Measurements from ENCODE around the gene ST6GALNAC4. TPM values are rescaled to one million over a fixed set of nuclear protein-coding genes. Genes with fewer than 3 reads are reported as not detected.

ST6GALNAC4 gene
- polyA plus RNA-seq, 1 donor (not counting 4 experiments of a cell fraction or from before 2014, with no cell fraction given): 5.8 TPM

DNA sequence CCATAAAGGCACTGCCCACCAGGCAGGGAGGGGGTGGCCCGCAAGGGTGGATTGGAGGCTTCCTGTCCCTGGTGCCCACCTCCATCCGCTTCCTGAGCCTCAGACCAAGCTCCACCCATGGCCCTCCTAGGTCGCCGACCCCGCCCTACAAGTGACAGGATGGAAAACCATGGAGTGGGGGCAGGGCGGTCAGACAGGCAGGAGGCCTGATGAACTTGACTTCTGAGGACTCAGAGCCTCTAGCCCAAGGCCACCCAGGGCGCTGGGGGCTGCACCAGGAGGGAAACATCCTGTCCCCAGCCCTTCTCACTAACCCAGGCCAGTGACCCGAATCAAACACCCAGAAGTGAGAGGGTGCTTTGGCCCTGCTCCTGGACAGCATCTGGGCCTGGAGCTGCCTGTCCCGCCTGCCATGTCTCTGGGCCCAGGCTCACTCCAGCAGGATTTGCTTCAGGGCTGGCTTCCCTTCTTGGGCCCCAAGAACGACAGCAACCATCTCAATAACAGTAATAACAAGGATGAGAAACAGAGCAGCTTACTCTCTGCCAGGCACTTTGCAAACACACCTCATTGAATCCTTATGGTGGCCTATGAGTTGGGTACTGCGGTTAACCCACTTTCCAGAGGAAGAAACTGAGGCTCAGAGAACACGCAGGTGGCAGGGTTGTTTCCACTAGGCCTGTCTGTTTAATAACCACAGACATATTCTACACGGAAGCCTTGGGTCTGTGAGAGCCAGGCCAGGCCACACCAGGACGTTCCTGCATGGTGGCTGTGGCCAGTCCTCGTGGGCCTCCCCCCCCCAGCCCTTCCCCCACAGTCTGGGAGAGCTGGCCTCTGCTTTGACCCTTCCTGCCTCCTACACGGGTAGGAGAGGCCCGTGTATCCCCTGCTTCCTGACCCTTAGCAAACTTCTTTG, 13.0 kb downstream of the ST6GALNAC4 start:
- TF ChIP-seq, protein P1, sequence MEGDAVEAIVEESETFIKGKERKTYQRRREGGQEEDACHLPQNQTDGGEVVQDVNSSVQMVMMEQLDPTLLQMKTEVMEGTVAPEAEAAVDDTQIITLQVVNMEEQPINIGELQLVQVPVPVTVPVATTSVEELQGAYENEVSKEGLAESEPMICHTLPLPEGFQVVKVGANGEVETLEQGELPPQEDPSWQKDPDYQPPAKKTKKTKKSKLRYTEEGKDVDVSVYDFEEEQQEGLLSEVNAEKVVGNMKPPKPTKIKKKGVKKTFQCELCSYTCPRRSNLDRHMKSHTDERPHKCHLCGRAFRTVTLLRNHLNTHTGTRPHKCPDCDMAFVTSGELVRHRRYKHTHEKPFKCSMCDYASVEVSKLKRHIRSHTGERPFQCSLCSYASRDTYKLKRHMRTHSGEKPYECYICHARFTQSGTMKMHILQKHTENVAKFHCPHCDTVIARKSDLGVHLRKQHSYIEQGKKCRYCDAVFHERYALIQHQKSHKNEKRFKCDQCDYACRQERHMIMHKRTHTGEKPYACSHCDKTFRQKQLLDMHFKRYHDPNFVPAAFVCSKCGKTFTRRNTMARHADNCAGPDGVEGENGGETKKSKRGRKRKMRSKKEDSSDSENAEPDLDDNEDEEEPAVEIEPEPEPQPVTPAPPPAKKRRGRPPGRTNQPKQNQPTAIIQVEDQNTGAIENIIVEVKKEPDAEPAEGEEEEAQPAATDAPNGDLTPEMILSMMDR (optimal IDR thresholded peaks at IDR 0.05 in 1 of 3, IDR thresholded peaks at IDR 0.05 in 1 of 3, conservative IDR thresholded peaks at IDR 0.05 in 1 of 3; ENCODE audit: extremely low read depth in 1 of 3, insufficient read depth in 2 of 3, low read length in 3 of 3): no peak
- no peak for TF ChIP-seq EZH2 (IDR thresholded peaks at IDR 0.05; ENCODE audit: low read length)
- H3K27ac ChIP-seq (ENCODE audit: control insufficient read depth, insufficient read depth, low read length): no peak overlapping the region
- H3K79me2 ChIP-seq (ENCODE audit: control insufficient read depth, insufficient read depth, low read length): no peaks in the 10 kb centered on the region
- no peak for FAIRE-seq
- H4K20me1 ChIP-seq (ENCODE audit: control insufficient read depth, extremely low read depth, insufficient read depth, low read length): no peaks in the 10 kb centered on the region
- H3K9ac ChIP-seq (ENCODE audit: control insufficient read depth, extremely low read depth, insufficient read depth, low read length): no peak overlapping the region
- no peaks in the 10 kb centered on the region for H3K36me3 ChIP-seq (ENCODE audit: control insufficient read depth in 2 of 2, extremely low read depth in 1 of 2, insufficient read depth in 2 of 2, low read length in 2 of 2)
- no peaks in the 10 kb centered on the region for H3K27me3 ChIP-seq (ENCODE audit: control insufficient read depth, extremely low read depth, insufficient read depth, low read length)
- DNase-seq (ENCODE audit: low read depth, low spot score): no peak
- no peak overlapping the region for H3K4me2 ChIP-seq (ENCODE audit: control insufficient read depth, extremely low read depth, insufficient read depth, low read depth, low read length)
- H2AFZ ChIP-seq (ENCODE audit: control insufficient read depth, low read length): no peak overlapping the region
- H3K9me1 ChIP-seq (ENCODE audit: control insufficient read depth, extremely low read depth, insufficient read depth, low read length): no peaks in the 10 kb centered on the region
- no peak overlapping the region for H3K4me3 ChIP-seq (ENCODE audit: control insufficient read depth in 2 of 3, extremely low read depth in 1 of 3, insufficient read depth in 2 of 3, low read depth in 1 of 3, low read length in 3 of 3)
- no peaks in the 10 kb centered on the region for H3K9me3 ChIP-seq (ENCODE audit: control insufficient read depth, low read depth, low read length)
- dilution Hi-C loops (cut with MboI; ENCODE audit: extremely low pct_ligation_motif_present, low sequenced_read_pairs): no loop called here
- H3K4me1 ChIP-seq (ENCODE audit: control insufficient read depth, extremely low read depth, insufficient read depth, low read length): peaks cover 5% of the 10 kb centered on the region

GRCh38 chr9:127899128-127899943, 17.5 kb downstream of the ST6GALNAC4 start, which contains the start of gene ST6GALNAC6:
ST6GALNAC6 (minus strand) TSS chr9:127899603; CDS start chr9:127897981, 1,622 bp downstream.
- peaks cover 8% of the 10 kb centered on the region for H3K4me1 ChIP-seq (ENCODE audit: control insufficient read depth, extremely low read depth, insufficient read depth, low read length)
- peak within 1 kb of the TSS; percentile 94 for H2AFZ ChIP-seq (ENCODE audit: control insufficient read depth, low read length)
- FAIRE-seq (no peak), DNase-seq (ENCODE audit: low read depth, low spot score) (no peak)
- no peaks in the 10 kb centered on the region for H3K27me3 ChIP-seq (ENCODE audit: control insufficient read depth, extremely low read depth, insufficient read depth, low read length)
- TF ChIP-seq EZH2 (IDR thresholded peaks at IDR 0.05; ENCODE audit: low read length): no peak
- TF ChIP-seq, protein P1 (optimal IDR thresholded peaks at IDR 0.05 in 1 of 3, IDR thresholded peaks at IDR 0.05 in 1 of 3, conservative IDR thresholded peaks at IDR 0.05 in 1 of 3; ENCODE audit: extremely low read depth in 1 of 3, insufficient read depth in 2 of 3, low read length in 3 of 3): no peak
- H3K4me2 ChIP-seq (ENCODE audit: control insufficient read depth, extremely low read depth, insufficient read depth, low read depth, low read length): peak within 1 kb of the TSS; percentile 91
- H3K27ac ChIP-seq (ENCODE audit: control insufficient read depth, insufficient read depth, low read length): peak within 1 kb of the TSS; percentile 43
- H3K9ac ChIP-seq (ENCODE audit: control insufficient read depth, extremely low read depth, insufficient read depth, low read length): peak within 1 kb of the TSS; percentile 81
- peaks cover 10 to 13% of the 10 kb centered on the region in 2 experiments for H3K36me3 ChIP-seq (ENCODE audit: control insufficient read depth in 2 of 2, extremely low read depth in 1 of 2, insufficient read depth in 2 of 2, low read length in 2 of 2)
- H3K9me3 ChIP-seq (ENCODE audit: control insufficient read depth, low read depth, low read length): peaks cover 1% of the 10 kb centered on the region
- H3K9me1 ChIP-seq (ENCODE audit: control insufficient read depth, extremely low read depth, insufficient read depth, low read length): no peaks in the 10 kb centered on the region
- dilution Hi-C loops (cut with MboI; ENCODE audit: extremely low pct_ligation_motif_present, low sequenced_read_pairs): no loop called here
- H3K4me3 ChIP-seq (ENCODE audit: control insufficient read depth in 2 of 3, extremely low read depth in 1 of 3, insufficient read depth in 2 of 3, low read depth in 1 of 3, low read length in 3 of 3): peak within 1 kb of the TSS; percentile 79 to 83 (median 80)
- no peaks in the 10 kb centered on the region for H4K20me1 ChIP-seq (ENCODE audit: control insufficient read depth, extremely low read depth, insufficient read depth, low read length)
- H3K79me2 ChIP-seq (ENCODE audit: control insufficient read depth, insufficient read depth, low read length): peaks cover 2% of the 10 kb centered on the region
